ENCODE data around the gene SLC35D3.

DNA sequence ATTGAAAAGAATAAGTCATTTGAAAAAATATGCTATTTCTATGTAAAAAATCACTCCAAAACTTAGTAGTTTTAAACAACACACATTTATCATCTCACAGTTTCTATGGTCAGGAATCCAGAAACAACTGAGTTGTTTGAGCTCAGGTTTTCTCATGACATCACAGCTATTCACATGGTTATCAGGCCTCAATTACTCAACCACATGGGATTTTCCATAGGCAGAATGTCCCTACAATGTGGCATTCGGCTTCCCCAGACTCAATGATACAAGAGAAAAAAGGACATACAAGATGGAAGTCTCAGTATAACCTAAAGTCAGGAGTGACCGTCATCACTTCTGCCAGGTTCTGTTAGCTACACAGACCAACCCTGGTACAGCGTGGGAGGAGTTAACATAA is 3.4 kb upstream of the SLC35D3 start:
- TF ChIP-seq POLR2A (IDR thresholded peaks at IDR 0.05) = no peak
- TF ChIP-seq, protein P1, sequence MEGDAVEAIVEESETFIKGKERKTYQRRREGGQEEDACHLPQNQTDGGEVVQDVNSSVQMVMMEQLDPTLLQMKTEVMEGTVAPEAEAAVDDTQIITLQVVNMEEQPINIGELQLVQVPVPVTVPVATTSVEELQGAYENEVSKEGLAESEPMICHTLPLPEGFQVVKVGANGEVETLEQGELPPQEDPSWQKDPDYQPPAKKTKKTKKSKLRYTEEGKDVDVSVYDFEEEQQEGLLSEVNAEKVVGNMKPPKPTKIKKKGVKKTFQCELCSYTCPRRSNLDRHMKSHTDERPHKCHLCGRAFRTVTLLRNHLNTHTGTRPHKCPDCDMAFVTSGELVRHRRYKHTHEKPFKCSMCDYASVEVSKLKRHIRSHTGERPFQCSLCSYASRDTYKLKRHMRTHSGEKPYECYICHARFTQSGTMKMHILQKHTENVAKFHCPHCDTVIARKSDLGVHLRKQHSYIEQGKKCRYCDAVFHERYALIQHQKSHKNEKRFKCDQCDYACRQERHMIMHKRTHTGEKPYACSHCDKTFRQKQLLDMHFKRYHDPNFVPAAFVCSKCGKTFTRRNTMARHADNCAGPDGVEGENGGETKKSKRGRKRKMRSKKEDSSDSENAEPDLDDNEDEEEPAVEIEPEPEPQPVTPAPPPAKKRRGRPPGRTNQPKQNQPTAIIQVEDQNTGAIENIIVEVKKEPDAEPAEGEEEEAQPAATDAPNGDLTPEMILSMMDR (IDR thresholded peaks at IDR 0.05) = no peak
